Epithelial cell of esophagus (primary cell): ENCODE results near the gene CIB2.
A peak's percentile ranks its signal among the peaks of the same experiment; 100 is the strongest.

Source experiments
- DNase-seq: peaks from one replicate; pipeline ENCODE4 v3.0.0; 2010; ENCODE audit warnings: low read depth
- H3K4me3 ChIP-seq: 2 replicates; pipeline ENCODE4 v1.5.1; 2011; ENCODE audit warnings: mild to moderate bottlenecking, low read length, control low read depth
- TF ChIP-seq, protein P1 (sequence below): IDR thresholded peaks from 2 replicates; pipeline ENCODE4 v1.5.1; 2011; ENCODE audit warnings: low read depth, mild to moderate bottlenecking, low read length, control low read depth, inconsistent platforms; ENCODE audit not compliant: insufficient read depth; ENCODE audit errors: missing control alignments

CIB2 gene

DNA sequence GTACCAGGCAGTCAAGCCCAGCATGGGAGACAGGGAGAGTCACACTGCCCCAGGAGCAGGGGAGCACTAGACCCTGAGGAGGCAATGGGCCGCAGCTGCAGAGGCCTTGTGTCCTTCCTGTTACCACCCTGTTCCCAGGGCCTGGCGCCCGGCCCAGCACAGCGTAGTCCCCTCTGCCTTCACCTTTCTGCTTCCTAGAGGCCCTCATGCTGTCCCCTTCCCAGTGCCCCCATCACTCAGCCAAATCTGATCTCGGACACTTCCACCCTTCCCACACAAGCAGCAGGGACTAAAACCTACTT is 46.8 kb downstream of the CIB2 start:
- TF ChIP-seq, protein P1, sequence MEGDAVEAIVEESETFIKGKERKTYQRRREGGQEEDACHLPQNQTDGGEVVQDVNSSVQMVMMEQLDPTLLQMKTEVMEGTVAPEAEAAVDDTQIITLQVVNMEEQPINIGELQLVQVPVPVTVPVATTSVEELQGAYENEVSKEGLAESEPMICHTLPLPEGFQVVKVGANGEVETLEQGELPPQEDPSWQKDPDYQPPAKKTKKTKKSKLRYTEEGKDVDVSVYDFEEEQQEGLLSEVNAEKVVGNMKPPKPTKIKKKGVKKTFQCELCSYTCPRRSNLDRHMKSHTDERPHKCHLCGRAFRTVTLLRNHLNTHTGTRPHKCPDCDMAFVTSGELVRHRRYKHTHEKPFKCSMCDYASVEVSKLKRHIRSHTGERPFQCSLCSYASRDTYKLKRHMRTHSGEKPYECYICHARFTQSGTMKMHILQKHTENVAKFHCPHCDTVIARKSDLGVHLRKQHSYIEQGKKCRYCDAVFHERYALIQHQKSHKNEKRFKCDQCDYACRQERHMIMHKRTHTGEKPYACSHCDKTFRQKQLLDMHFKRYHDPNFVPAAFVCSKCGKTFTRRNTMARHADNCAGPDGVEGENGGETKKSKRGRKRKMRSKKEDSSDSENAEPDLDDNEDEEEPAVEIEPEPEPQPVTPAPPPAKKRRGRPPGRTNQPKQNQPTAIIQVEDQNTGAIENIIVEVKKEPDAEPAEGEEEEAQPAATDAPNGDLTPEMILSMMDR = no peak
- no peak overlapping the region for H3K4me3 ChIP-seq
- no peak for DNase-seq

DNA sequence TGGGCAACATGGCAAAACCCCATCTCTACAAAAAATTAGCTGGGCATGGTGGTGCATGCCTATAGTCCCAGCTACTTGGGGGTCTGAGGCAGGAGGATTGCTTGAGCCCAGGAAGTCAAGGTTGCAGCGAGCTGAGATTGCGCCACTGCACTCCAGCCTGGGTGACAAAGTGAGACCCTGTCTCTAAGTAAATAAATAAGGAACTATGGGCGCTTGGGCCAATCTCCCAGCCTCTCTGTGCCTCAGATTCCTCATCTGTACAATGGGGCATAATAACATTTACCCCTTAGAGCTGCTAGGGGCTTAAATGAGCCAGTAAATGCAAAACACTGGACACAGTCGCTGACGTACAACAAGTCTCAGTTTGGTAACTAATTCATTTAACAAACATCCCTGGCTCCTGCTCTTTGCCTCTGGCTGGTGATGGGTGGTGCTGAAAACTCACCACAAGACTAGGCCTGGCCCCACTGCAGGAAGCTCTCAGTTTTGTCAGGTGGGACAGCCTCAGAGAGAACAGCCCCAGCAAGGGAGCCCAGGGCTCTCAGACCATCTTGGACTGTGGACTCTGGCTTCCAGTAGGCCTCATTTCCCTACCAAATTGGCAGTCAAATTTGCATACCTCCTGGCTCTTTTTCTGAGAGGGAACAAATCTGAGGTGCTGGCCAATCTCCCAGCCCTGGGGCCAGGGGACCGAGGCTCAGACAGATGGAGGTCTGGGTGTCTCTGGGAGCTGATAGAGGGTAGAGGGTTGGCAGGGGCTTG is 47.4 kb downstream of the CIB2 start:
- H3K4me3 ChIP-seq = no peak overlapping the region
- no peak for DNase-seq
- TF ChIP-seq, protein P1 = no peak

DNA sequence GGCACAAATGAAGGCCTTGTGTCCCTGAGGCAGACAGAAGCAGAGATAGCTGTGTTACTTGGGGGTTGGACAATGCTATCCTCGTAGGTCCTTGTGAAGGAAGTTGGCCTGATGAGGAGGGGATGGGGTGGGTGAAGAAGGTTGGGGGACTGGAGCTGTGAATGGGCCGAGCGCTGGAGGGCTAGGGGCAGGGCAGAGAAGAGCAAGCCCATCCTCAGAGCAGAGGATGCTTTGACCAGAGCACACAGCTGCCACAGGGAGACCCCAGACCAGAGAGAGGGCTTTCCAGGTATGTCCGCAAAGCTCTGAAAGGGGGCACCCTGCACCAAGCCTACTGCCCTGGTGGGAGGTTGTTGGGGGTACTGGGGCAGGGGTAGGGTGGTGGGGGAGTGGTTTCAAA is 48.1 kb downstream of the CIB2 start:
- no peak overlapping the region for H3K4me3 ChIP-seq
- TF ChIP-seq, protein P1 = no peak
- DNase-seq = no peak

DNA sequence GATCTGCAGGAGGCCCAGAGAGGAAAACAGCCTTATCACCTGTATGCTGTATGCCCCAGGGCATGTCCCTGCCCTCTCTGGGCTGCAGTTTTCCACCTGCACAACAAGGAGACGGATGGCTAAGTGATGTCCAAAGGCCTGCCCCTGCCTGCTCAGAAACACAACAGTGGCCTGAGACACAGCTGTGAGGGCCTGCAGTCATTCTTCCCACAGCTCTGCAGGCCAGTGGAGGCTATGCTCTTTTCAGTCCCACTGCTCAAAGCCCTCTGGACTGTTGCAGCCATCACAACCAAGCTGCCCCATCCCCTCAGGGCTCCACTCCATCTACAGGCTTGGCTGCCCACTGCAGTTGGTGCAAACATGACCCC is 48.5 kb downstream of the CIB2 start:
- no peak for DNase-seq
- TF ChIP-seq, protein P1 = no peak
- H3K4me3 ChIP-seq = no peak overlapping the region

DNA sequence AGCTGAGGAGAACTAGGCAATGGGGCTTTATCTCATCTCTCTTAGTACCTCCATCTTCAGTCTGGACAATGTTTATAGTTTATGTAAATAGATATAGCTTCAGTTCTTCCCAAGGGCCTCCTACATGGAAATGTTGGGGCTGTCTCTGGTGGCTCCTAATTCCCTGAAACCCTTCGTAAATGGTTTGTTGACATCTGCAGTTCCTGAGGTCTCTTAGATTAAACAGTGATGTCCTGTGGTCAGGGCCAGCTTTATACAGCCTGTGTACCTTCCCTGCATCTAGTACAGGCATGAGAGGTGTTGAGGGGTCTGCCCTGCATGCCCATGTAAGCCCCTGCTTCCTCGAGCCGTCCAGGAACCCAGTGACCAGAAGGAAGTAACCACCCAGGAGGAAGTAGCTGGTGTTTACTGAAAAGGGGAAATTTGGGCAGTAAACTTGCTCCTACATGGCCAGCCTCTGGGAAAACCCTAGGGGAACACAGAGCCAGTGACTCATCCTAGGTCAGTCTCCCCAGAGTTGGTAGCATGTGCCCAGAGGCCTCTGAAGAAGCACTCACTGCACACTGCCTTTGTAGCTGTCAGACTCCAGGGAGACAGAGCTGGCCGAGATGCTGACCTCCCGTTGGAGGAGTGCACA is 49.0 kb downstream of the CIB2 start:
- TF ChIP-seq, protein P1 = no peak
- H3K4me3 ChIP-seq = no peak overlapping the region
- peak; percentile 60 for DNase-seq

DNA sequence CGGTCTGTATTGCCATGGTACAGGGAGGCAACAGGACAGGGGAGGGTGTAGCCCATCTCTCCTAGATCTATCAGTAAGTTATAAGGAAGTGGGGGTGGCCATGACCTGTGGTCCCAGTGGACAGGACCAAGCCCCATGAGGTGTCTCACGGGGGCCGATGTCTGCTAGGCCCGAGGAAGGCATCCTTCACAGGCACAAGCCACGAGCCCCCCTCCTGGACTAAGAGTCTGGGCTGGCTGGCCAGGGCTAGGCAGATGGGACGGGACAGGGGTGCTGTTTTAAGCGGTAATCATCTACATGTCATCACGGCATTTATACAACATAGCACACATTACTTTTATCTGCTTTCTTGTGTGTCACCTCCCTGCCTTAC is 51.2 kb downstream of the CIB2 start:
- H3K4me3 ChIP-seq = no peak overlapping the region
- TF ChIP-seq, protein P1 = no peak

More for the DNA sequence above, 51.2 kb downstream of the CIB2 start:
- no peak for DNase-seq
